H9 (cell line): Measurements from ENCODE around the gene TMEM51. TPM values are rescaled to one million over a fixed set of nuclear protein-coding genes. Genes with fewer than 3 reads are reported as not detected.

Experiments used
- DNase-seq: peaks from one replicate; pipeline ENCODE4 v3.0.0-alpha.2; 2017
- H2AFZ ChIP-seq: one replicate; pipeline ENCODE4 v1.6.1; 2013; ENCODE audit warnings: mild to moderate bottlenecking, low read length, control low read depth, moderate library complexity
- H2AK5ac ChIP-seq: 2 replicates; pipeline ENCODE4 v1.6.1; 2013; ENCODE audit warnings: low read length, control low read depth, mixed read lengths; ENCODE audit not compliant: insufficient read length
- H2BK120ac ChIP-seq: one replicate; pipeline ENCODE4 v1.6.1; 2013; ENCODE audit warnings: low read depth, mild to moderate bottlenecking, low read length, control low read depth, inconsistent platforms; ENCODE audit not compliant: poor library complexity, severe bottlenecking
- H2BK12ac ChIP-seq: 2 replicates; pipeline ENCODE4 v1.6.1; 2013; ENCODE audit warnings: low read length, control low read depth, mixed read lengths, low read depth; ENCODE audit not compliant: insufficient read length
- H2BK15ac ChIP-seq: 2 replicates; pipeline ENCODE4 v1.6.1; 2013; ENCODE audit warnings: low read depth, low read length, control low read depth
- H2BK20ac ChIP-seq: one replicate; pipeline ENCODE4 v1.6.1; 2013; ENCODE audit warnings: low read depth, mild to moderate bottlenecking, low read length, control low read depth, inconsistent platforms; ENCODE audit not compliant: poor library complexity, severe bottlenecking
- H2BK5ac ChIP-seq: 2 replicates; pipeline ENCODE4 v1.6.1; 2013; ENCODE audit warnings: low read length, control low read depth, mixed read lengths; ENCODE audit not compliant: insufficient read length
- H3K14ac ChIP-seq: 2 replicates; pipeline ENCODE4 v1.6.1; 2013; ENCODE audit warnings: low read length, control low read depth; ENCODE audit not compliant: insufficient read depth
- H3K18ac ChIP-seq: 2 replicates; pipeline ENCODE4 v1.6.1; 2013; ENCODE audit warnings: low read depth, mild to moderate bottlenecking, mixed read lengths, low read length, control low read depth; ENCODE audit not compliant: insufficient read length
- H3K23ac ChIP-seq: 2 replicates; pipeline ENCODE4 v1.6.1; 2013; ENCODE audit warnings: low read length, control low read depth, mixed read lengths, low read depth; ENCODE audit not compliant: insufficient read length
- H3K23me2 ChIP-seq: 2 replicates; pipeline ENCODE4 v1.6.1; 2013; ENCODE audit warnings: low read depth, mild to moderate bottlenecking, mixed read lengths, low read length, control low read depth; ENCODE audit not compliant: insufficient read length, poor library complexity, severe bottlenecking
- H3K27ac ChIP-seq: 2 replicates; pipeline ENCODE4 v1.5.1; 2013; ENCODE audit warnings: low read length, control low read depth, mixed read lengths, low read depth; ENCODE audit not compliant: insufficient read length
- H3K27me3 ChIP-seq: 2 replicates; pipeline ENCODE4 v1.6.1; 2013; ENCODE audit warnings: low read length, control low read depth, inconsistent platforms; ENCODE audit not compliant: insufficient read depth
- H3K4ac ChIP-seq: 2 replicates; pipeline ENCODE4 v1.6.1; 2013; ENCODE audit warnings: low read depth, mild to moderate bottlenecking, control low read depth, inconsistent platforms, low read length, moderate library complexity
- H3K4me1 ChIP-seq: 2 replicates; pipeline ENCODE4 v1.6.1; 2013; ENCODE audit warnings: low read length, control low read depth, inconsistent platforms; ENCODE audit not compliant: insufficient read depth
- H3K4me2 ChIP-seq: 2 replicates; pipeline ENCODE4 v1.6.1; 2013; ENCODE audit warnings: low read length, control low read depth, mixed read lengths; ENCODE audit not compliant: insufficient read length, insufficient read depth
- H3K56ac ChIP-seq: 2 replicates; pipeline ENCODE4 v1.6.1; 2013; ENCODE audit warnings: low read depth, mild to moderate bottlenecking, mixed read lengths, low read length, control low read depth; ENCODE audit not compliant: insufficient read length
- H3K79me1 ChIP-seq: 2 replicates; pipeline ENCODE4 v1.6.1; 2013; ENCODE audit warnings: low read depth, mild to moderate bottlenecking, moderate library complexity, low read length, control low read depth, inconsistent platforms; ENCODE audit not compliant: insufficient read depth, poor library complexity, severe bottlenecking
- H3K79me2 ChIP-seq: 2 replicates; pipeline ENCODE4 v1.6.1; 2013; ENCODE audit warnings: low read length, control low read depth, inconsistent platforms; ENCODE audit not compliant: insufficient read depth
- H3K9ac ChIP-seq: 2 replicates; pipeline ENCODE4 v1.6.1; 2013; ENCODE audit warnings: low read length, control low read depth, mixed read lengths; ENCODE audit not compliant: insufficient read length; ENCODE audit errors: extremely low read depth
- H3K9me3 ChIP-seq: one replicate; pipeline ENCODE4 v1.6.1; 2013; ENCODE audit warnings: low read depth, low read length, inconsistent platforms; ENCODE audit not compliant: control insufficient read depth
- H3T11ph ChIP-seq: one replicate; pipeline ENCODE4 v1.6.1; 2013; ENCODE audit warnings: mild to moderate bottlenecking, low read length, control low read depth, inconsistent platforms
- H4K20me1 ChIP-seq: one replicate; pipeline ENCODE4 v1.6.1; 2013; ENCODE audit not compliant: control insufficient read depth, insufficient read length, insufficient read depth
- H4K5ac ChIP-seq: 2 replicates; pipeline ENCODE4 v1.6.1; 2013; ENCODE audit warnings: low read depth, mild to moderate bottlenecking, mixed read lengths, low read length, control low read depth; ENCODE audit not compliant: insufficient read length
- H4K8ac ChIP-seq: replicated peaks from 2 replicates; pipeline ENCODE4 v1.6.1; 2013; ENCODE audit warnings: low read length, control low read depth, mixed read lengths, low read depth; ENCODE audit not compliant: insufficient read length
- H4K91ac ChIP-seq: 2 replicates; pipeline ENCODE4 v1.6.1; 2013; ENCODE audit warnings: low read depth, mild to moderate bottlenecking, moderate library complexity, mixed read lengths, low read length, control low read depth; ENCODE audit not compliant: insufficient read length
- H3K27ac Mint-ChIP-seq, 3 experiments: 2 replicates in 2 of 3; 3 replicates in 1 of 3; pipeline ENCODE4 v1.8.0; 2020 to 2021; ENCODE audit warnings: mixed read lengths in 3 of 3, mild to moderate bottlenecking in 1 of 3, moderate library complexity in 1 of 3
- H3K27me3 Mint-ChIP-seq: 2 replicates; pipeline ENCODE4 v1.8.0; 2021; ENCODE audit warnings: low read depth, mild to moderate bottlenecking, moderate library complexity, mixed read lengths
- H3K36me3 Mint-ChIP-seq, 3 experiments: 2 replicates in 2 of 3; 3 replicates in 1 of 3; pipeline ENCODE4 v1.8.0; 2020 to 2021; ENCODE audit warnings: low read depth in 3 of 3, mixed read lengths in 3 of 3; ENCODE audit not compliant: insufficient read depth in 1 of 3
- H3K4me1 Mint-ChIP-seq, 2 experiments: 2 replicates each; pipeline ENCODE4 v1.8.0; 2020; ENCODE audit warnings: mixed read lengths in 2 of 2
- H3K4me3 Mint-ChIP-seq, 2 experiments: 2 replicates in 1 of 2; 3 replicates in 1 of 2; pipeline ENCODE4 v1.8.0; 2020 to 2021; ENCODE audit warnings: mild to moderate bottlenecking in 2 of 2, mixed read lengths in 2 of 2, moderate library complexity in 1 of 2
- H3K9me3 Mint-ChIP-seq, 2 experiments: 2 replicates in 1 of 2; 3 replicates in 1 of 2; pipeline ENCODE4 v1.8.0; 2020; ENCODE audit warnings: mild to moderate bottlenecking in 2 of 2, mixed read lengths in 2 of 2, moderate library complexity in 1 of 2
- WGBS: extraction: QIAGEN DNeasy Blood & Tissue Kit; methylation state at CpG from one replicate; pipeline ENCODE4 v1.1.7; 2013; ENCODE audit warnings: missing lambda C conversion rate, low lambda C conversion rate, mixed read lengths; ENCODE audit not compliant: insufficient read length; ENCODE audit errors: extremely low coverage; 5-methylcytosine and 5-hydroxymethylcytosine counted together
- total RNA-seq: library from RNA; stranded (reverse); gene quantifications from 2 replicates; pipeline ENCODE4 v1.2.1, GENCODE V29; 2021
- TF ChIP-seq, protein P1 (sequence below): fragments of 200-600 bp; sonication (generic); conservative IDR thresholded peaks from 3 replicates; pipeline ENCODE4 v1.8.0; 2021; ENCODE audit warnings: antibody characterized with exemption, mild to moderate bottlenecking

Gene TMEM51
- total RNA-seq, 1 experiment from 2014 or later: 4.6 TPM

DNA sequence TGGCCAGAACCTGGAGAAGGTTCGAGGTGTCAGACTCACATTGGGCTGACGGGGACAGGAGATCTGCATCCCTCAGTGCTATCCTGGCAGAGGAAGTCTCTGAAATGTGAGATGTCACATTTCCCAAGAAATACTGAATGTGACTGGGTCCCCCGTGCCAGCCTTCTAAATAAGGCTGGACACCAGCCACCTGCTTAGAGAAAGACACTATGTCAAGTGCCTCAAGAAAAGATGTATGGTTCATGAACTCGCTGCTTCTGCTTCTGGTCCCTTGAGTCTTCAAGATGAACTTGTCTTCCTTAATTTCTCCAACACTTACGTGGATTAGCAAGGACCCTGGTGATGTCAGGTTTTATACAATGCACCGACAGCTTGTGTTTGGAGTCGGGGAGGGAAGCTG lies 51.4 kb downstream of the TMEM51 start:
- Mint-ChIP-seq H3K27ac (peak overlapping the region in 1 of 3 experiments; percentile 89; a peak in 1 of 7 replicates), H3K36me3 (no peaks in the 10 kb centered on the region), H3K4me1 (peaks cover 35 to 49% of the 10 kb centered on the region in 2 experiments), H3K27me3 (no peaks in the 10 kb centered on the region), H3K4me3 (no peak overlapping the region), H3K9me3 (no peaks in the 10 kb centered on the region; a peak in 1 of 5 replicates)
- H4K91ac ChIP-seq: no peak overlapping the region
- no peak for DNase-seq
- H3K4me2 ChIP-seq: no peak overlapping the region
- no peak overlapping the region for H2AFZ ChIP-seq
- no peaks in the 10 kb centered on the region for H3K9me3 ChIP-seq
- WGBS: no CpG with 5 or more reads among the region's 7 CpGs
- no peak overlapping the region for H2AK5ac ChIP-seq
- H3K23me2 ChIP-seq: no peaks in the 10 kb centered on the region
- no peak overlapping the region for H2BK20ac ChIP-seq
- H3K18ac ChIP-seq: no peak overlapping the region
- no peak overlapping the region for H2BK15ac ChIP-seq
- no peaks in the 10 kb centered on the region for H4K20me1 ChIP-seq
- H3K79me2 ChIP-seq: no peaks in the 10 kb centered on the region
- no peak overlapping the region for H2BK120ac ChIP-seq
- TF ChIP-seq, protein P1, sequence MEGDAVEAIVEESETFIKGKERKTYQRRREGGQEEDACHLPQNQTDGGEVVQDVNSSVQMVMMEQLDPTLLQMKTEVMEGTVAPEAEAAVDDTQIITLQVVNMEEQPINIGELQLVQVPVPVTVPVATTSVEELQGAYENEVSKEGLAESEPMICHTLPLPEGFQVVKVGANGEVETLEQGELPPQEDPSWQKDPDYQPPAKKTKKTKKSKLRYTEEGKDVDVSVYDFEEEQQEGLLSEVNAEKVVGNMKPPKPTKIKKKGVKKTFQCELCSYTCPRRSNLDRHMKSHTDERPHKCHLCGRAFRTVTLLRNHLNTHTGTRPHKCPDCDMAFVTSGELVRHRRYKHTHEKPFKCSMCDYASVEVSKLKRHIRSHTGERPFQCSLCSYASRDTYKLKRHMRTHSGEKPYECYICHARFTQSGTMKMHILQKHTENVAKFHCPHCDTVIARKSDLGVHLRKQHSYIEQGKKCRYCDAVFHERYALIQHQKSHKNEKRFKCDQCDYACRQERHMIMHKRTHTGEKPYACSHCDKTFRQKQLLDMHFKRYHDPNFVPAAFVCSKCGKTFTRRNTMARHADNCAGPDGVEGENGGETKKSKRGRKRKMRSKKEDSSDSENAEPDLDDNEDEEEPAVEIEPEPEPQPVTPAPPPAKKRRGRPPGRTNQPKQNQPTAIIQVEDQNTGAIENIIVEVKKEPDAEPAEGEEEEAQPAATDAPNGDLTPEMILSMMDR: no peak
- H3K27ac ChIP-seq: no peak overlapping the region
- no peaks in the 10 kb centered on the region; the same call in 1 of the 2 replicates for H3K4me1 ChIP-seq
- H3K27me3 ChIP-seq: no peaks in the 10 kb centered on the region
- no peak overlapping the region for H3K14ac ChIP-seq
- H4K8ac ChIP-seq: no peak overlapping the region
- H3K4ac ChIP-seq: no peak overlapping the region
- no peak overlapping the region for H2BK5ac ChIP-seq
- H3K9ac ChIP-seq: no peak overlapping the region
- H4K5ac ChIP-seq: no peak overlapping the region
- no peak overlapping the region for H3K56ac ChIP-seq
- no peak overlapping the region for H3K23ac ChIP-seq
- H3K79me1 ChIP-seq: no peaks in the 10 kb centered on the region
- no peak overlapping the region for H3T11ph ChIP-seq
- H2BK12ac ChIP-seq: no peak overlapping the region
